Measurements from ENCODE around the gene L2HGDH. TPM values are rescaled to one million over a fixed set of nuclear protein-coding genes. Genes with fewer than 3 reads are reported as not detected.

The L2HGDH gene
- total RNA-seq, 4 donors from 2014 or later, result 2.3 to 6.2 (median 4.5) TPM

DNA sequence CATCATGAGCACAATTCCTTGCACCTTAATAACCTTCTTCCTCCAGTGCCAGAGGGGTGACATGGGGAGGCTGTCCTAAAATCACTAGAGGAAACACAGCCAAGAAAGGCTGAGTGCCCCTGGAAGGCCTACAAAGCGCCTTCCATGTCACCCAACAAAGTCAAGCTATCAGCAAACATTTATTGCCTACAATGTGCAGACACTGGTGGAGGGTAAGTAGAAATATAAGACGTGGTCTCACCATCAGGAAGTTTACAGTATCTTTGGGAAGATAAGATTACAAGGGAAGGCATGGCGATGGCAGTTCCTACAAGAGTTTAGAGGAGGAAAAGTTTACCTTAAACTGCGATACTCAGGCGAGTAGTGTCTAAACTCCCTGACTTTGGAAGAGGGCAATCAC is 28.0 kb upstream of the L2HGDH start:
- DNase-seq (ENCODE audit: low spot score), result no peak
- TF ChIP-seq CTCF (IDR thresholded peaks at IDR 0.05), result no peak
- no peak for ATAC-seq (ENCODE audit: low FRiP score)

DNA sequence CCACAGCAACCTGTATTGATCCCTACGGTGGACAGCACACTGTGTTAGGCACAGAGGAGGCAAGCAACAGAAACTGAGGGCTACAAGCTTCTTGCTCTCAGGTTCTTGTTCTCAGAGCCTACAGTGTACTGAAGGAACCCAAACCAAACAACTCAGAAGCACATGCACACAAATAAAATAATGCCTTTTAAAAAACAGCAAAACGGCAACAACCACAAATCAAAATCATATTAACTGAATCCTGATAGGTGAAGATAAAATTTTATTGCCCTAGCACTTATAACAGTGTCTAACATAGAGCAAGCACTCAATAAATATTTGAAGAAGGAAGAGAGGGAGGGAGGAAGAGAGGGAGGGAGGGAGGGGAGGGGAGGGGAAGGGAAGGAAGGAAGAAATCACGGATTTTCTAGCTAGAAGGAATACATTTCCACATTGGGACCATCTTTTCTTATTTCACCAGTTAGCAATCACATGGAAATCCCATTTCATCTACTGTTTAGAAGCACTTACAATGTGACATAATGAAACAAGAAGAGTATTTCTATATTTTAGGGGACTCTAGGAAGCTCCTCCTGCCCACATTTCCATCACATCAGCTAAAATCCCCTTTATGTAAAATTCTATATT is 27.3 kb upstream of the L2HGDH start:
- DNase-seq (ENCODE audit: low spot score) (no peak), ATAC-seq (ENCODE audit: low FRiP score) (no peak)
- no peak for TF ChIP-seq CTCF (IDR thresholded peaks at IDR 0.05)

GRCh38 chr14:50338587-50338986 is 26.6 kb upstream of the L2HGDH start:
- ATAC-seq (ENCODE audit: low FRiP score), result no peak
- DNase-seq (ENCODE audit: low spot score), result no peak
- no peak for TF ChIP-seq CTCF (IDR thresholded peaks at IDR 0.05)

DNA sequence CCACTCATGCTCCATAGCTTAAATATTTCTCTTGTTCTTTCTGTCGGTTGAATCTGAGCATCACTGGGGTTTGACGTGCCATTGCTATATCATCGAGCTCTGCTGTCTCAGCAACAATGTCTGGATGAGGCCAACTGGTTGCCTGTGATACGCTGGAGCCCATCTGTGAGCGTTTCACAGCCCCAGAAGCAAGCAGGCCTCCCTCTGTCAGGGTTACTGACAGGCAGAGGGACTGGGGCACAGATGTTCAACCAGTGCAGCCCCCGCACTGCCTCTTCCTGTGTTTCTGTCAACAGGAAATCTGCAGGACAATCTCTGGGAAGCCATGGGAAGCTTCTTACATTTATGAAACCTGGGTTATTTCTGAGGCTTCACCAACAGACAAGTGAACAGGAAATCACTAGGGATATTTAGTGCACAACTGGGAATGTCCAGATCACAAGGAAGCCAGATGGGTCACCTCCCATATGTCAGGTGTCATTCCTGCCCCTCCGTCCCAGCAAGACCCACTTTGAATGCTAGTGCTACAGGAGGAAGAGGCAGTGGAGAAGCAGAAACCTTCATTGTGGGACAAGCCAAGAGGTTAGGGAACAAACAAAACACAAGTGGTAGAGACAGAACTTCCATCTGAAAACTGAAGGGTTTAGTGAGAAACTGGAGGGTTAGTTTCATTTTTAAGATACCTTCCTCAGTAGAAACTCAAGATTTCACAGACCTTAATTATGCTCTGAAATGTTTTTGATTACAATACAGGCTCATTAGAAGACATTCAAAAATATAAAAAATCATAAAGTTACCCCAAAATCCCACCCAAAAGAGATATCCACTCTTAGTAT is 24.2 kb upstream of the L2HGDH start:
- no peak for DNase-seq (ENCODE audit: low spot score)
- no peak for ATAC-seq (ENCODE audit: low FRiP score)
- no peak for TF ChIP-seq CTCF (IDR thresholded peaks at IDR 0.05)

GRCh38 chr14:50335389-50335788 is 23.4 kb upstream of the L2HGDH start:
- DNase-seq (ENCODE audit: low spot score) (no peak), ATAC-seq (ENCODE audit: low FRiP score) (no peak)
- no peak for TF ChIP-seq CTCF (IDR thresholded peaks at IDR 0.05)

DNA sequence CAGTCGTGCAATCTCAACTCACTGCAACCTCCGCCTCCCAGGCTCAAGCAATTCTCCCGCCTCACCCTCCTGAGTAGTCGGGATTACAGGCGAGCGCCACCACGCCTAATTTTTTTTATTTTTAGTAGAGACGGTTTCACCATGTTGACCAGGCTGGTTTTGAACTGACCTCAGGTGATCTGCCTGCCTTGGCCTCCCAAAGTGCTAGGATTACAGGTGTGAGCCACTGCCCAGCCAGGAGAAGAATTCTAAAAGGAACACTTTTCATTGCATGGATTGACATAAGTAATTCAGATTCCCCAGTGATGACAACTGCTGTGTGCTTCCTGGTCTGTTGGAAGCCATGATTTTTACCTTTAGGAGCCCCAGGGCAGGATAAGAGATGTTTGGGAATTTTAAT is 22.2 kb upstream of the L2HGDH start:
- TF ChIP-seq CTCF (IDR thresholded peaks at IDR 0.05), result no peak
- DNase-seq (ENCODE audit: low spot score) (no peak), ATAC-seq (ENCODE audit: low FRiP score) (no peak)
